ENCODE data around the gene UNC5CL.

Gene UNC5CL

GRCh38 chr6:41039060-41039998 is at the start of gene UNC5CL:
UNC5CL (minus strand) TSS chr6:41039221; CDS start chr6:41035074, 4,147 bp downstream.
- no peak for DNase-seq (ENCODE audit: low spot score)

- DNase-seq (ENCODE audit: low spot score) = no peak
These were observed 49.4 kb upstream of the UNC5CL start for GRCh38 chr6:41088451-41088850.

GRCh38 chr6:41085182-41085581 is 46.2 kb upstream of the UNC5CL start:
- DNase-seq (ENCODE audit: low spot score) = no peak

GRCh38 chr6:41083072-41083471 is 44.1 kb upstream of the UNC5CL start:
- no peak for DNase-seq (ENCODE audit: low spot score)

- no peak for DNase-seq (ENCODE audit: low spot score)
These were observed 41.6 kb upstream of the UNC5CL start for GRCh38 chr6:41080621-41081020.

- DNase-seq (ENCODE audit: low spot score) = no peak
These were observed 40.1 kb upstream of the UNC5CL start for GRCh38 chr6:41079080-41079479.

GRCh38 chr6:41078101-41078500 is 39.1 kb upstream of the UNC5CL start:
- no peak for DNase-seq (ENCODE audit: low spot score)

- no peak for DNase-seq (ENCODE audit: low spot score)
These were observed 38.5 kb upstream of the UNC5CL start for GRCh38 chr6:41077536-41077935.

- DNase-seq (ENCODE audit: low spot score) = no peak
These were observed 36.9 kb upstream of the UNC5CL start for GRCh38 chr6:41075651-41076626.

- DNase-seq (ENCODE audit: low spot score) = no peak
These were observed 35.8 kb upstream of the UNC5CL start for GRCh38 chr6:41074692-41075436.

GRCh38 chr6:41073968-41074691 is 35.1 kb upstream of the UNC5CL start:
- peak; percentile 44 for DNase-seq (ENCODE audit: low spot score)

- peak; percentile 77 for DNase-seq (ENCODE audit: low spot score)
These were observed 34.4 kb upstream of the UNC5CL start for GRCh38 chr6:41073203-41073967.

GRCh38 chr6:41072836-41073202 is 33.8 kb upstream of the UNC5CL start, which contains the start of gene NFYA:
NFYA (plus strand) TSS chr6:41072974; CDS start chr6:41079090, 6,116 bp downstream.
- no peak for DNase-seq (ENCODE audit: low spot score)

- peak; percentile 99 for DNase-seq (ENCODE audit: low spot score)
These were observed 33.2 kb upstream of the UNC5CL start, which contains the start of gene OARD1 for GRCh38 chr6:41071923-41072835. OARD1 (minus strand) TSS chr6:41072356; CDS start chr6:41071634, 722 bp downstream.

- DNase-seq (ENCODE audit: low spot score) = no peak
These were observed 32.5 kb upstream of the UNC5CL start for GRCh38 chr6:41071501-41071922.

- DNase-seq (ENCODE audit: low spot score) = peak; percentile 88
These were observed 27.9 kb upstream of the UNC5CL start for GRCh38 chr6:41066867-41067304.

- no peak for DNase-seq (ENCODE audit: low spot score)
These were observed 26.6 kb upstream of the UNC5CL start for GRCh38 chr6:41065550-41066026.

GRCh38 chr6:41064841-41065240 is 25.8 kb upstream of the UNC5CL start:
- DNase-seq (ENCODE audit: low spot score) = no peak

- DNase-seq (ENCODE audit: low spot score) = peak; percentile 35
These were observed 24.9 kb upstream of the UNC5CL start for GRCh38 chr6:41063884-41064285.
